CD4-positive, alpha-beta T cell (primary cell): ENCODE measurements around the gene OR6B3. TPM values are rescaled to one million over a fixed set of nuclear protein-coding genes. Genes with fewer than 3 reads are reported as not detected.

Experiments
- ATAC-seq: fragments of 200-7000 bp; cut with Tn5 transposase; one replicate; pipeline ENCODE4 v1.10.0; 2022; ENCODE audit warnings: mild to moderate bottlenecking; ENCODE audit not compliant: poor library complexity
- CTCF ChIA-PET: fragments of 350-600 bp; sonication (Branson Sonifier 250); formaldehyde crosslinking; loops from one replicate; lab custom pipeline; 2021; ENCODE audit warnings: antibody characterized with exemption, inconsistent platforms; lab: Charles Lee
- POLR2A ChIA-PET: fragments of 350-600 bp; sonication (Branson Sonifier 250); formaldehyde crosslinking; loops from one replicate; lab custom pipeline; 2021; ENCODE audit warnings: antibody characterized with exemption, inconsistent platforms; lab: Charles Lee
- DNase-seq, 14 experiments: peaks; one replicate each; pipeline ENCODE4 v3.0.0-alpha.2; 2013 to 2020; ENCODE audit warnings: mixed read lengths in 2 of 14
- H3K27ac ChIP-seq, 2 donors: one replicate each; pipeline versions ENCODE4 v1.5.1 to v1.7.0; 2013; ENCODE audit warnings: low read length in 2 of 2, low read depth in 1 of 2, mild to moderate bottlenecking in 1 of 2
- H3K27me3 ChIP-seq, 2 experiments: 1 replicate in 1 of 2; 2 replicates in 1 of 2; pipeline versions ENCODE4 v1.6.1 to v1.7.0; 2013; ENCODE audit warnings: low read length in 2 of 2, control low read depth in 1 of 2, mild to moderate bottlenecking in 1 of 2, moderate library complexity in 1 of 2; ENCODE audit not compliant: insufficient read depth in 2 of 2, control insufficient read depth in 1 of 2
- H3K36me3 ChIP-seq: one replicate; pipeline ENCODE4 v1.6.1; 2013; ENCODE audit warnings: low read length, control low read depth; ENCODE audit not compliant: insufficient read depth
- H3K4me1 ChIP-seq: one replicate; pipeline ENCODE4 v1.6.1; 2013; ENCODE audit warnings: low read length, control low read depth; ENCODE audit not compliant: insufficient read depth
- H3K4me3 ChIP-seq: one replicate; pipeline ENCODE4 v1.5.1; 2013; ENCODE audit warnings: mild to moderate bottlenecking, low read length, moderate library complexity
- H3K9me3 ChIP-seq, 2 experiments: 1 replicate in 1 of 2; 2 replicates in 1 of 2; pipeline versions ENCODE4 v1.6.1 to v1.7.0; 2013; ENCODE audit warnings: low read length in 2 of 2, mild to moderate bottlenecking in 2 of 2, control low read depth in 1 of 2, moderate library complexity in 1 of 2; ENCODE audit not compliant: control insufficient read depth in 1 of 2, insufficient read depth in 1 of 2
- H3K27ac Mint-ChIP-seq: one replicate; pipeline ENCODE4 v1.8.0; 2020; ENCODE audit warnings: mixed read lengths
- H3K27me3 Mint-ChIP-seq: one replicate; pipeline ENCODE4 v1.8.0; 2021; ENCODE audit warnings: mixed read lengths
- H3K36me3 Mint-ChIP-seq: one replicate; pipeline ENCODE4 v1.8.0; 2021; ENCODE audit warnings: low read depth, mixed read lengths
- H3K4me1 Mint-ChIP-seq: one replicate; pipeline ENCODE4 v1.8.0; 2021; ENCODE audit warnings: low read depth, mixed read lengths
- H3K4me3 Mint-ChIP-seq: one replicate; pipeline ENCODE4 v1.8.0; 2020; ENCODE audit warnings: mild to moderate bottlenecking, mixed read lengths
- H3K9me3 Mint-ChIP-seq: one replicate; pipeline ENCODE4 v1.8.0; 2020; ENCODE audit warnings: mixed read lengths
- CTCF ChIP-seq: fragments of 200-600 bp; IDR thresholded peaks from one replicate; pipeline ENCODE4 v1.8.0; 2022; ENCODE audit warnings: antibody characterized with exemption, mild to moderate bottlenecking
- intact Hi-C, 2 experiments: fragments of 100-400 bp; cut with DNase I in 1 of 2; cut with micrococcal nuclease in 1 of 2; formaldehyde crosslinking; loops; one replicate each; pipeline versions ENCODE4 v1.15.1 to v1.9.0; 2023 to 2025; cut with DNase I, micrococcal nuclease
- total RNA-seq, 174 experiments: library from RNA in 2 of 174; stranded (reverse) in 2 of 174; gene quantifications; one replicate each; pipeline ENCODE4 v1.2.3 and lab custom pipeline; 2021 to 2026

The OR6B3 gene
- total RNA-seq, 2 experiments from 2014 or later = not detected

GRCh38 chr2:240043279-240043989, 9.9 kb downstream of the OR6B3 start:
- H3K4me1 Mint-ChIP-seq = no peaks in the 10 kb centered on the region
- no peak overlapping the region for H3K4me3 Mint-ChIP-seq
- Histone ChIP-seq H3K27me3 (peaks cover 26 to 34% of the 10 kb centered on the region in 2 experiments), H3K4me1 (no peaks in the 10 kb centered on the region), H3K27ac (no peak overlapping the region), H3K36me3 (no peaks in the 10 kb centered on the region), H3K9me3 (peaks cover 0 to 12% of the 10 kb centered on the region in 2 experiments), H3K4me3 (no peak overlapping the region)
- ATAC-seq (no peak), DNase-seq (no peak)
- intact Hi-C loops = no loop called here
- ChIA-PET POLR2A (interaction anchor here (0.7 kb wide), 1 partner anchor 19 kb away, joined by 3 read pairs; the partner anchor contains the start of gene NDUFA10), CTCF (no interaction called here)
- H3K27me3 Mint-ChIP-seq = peaks cover 52% of the 10 kb centered on the region
- H3K36me3 Mint-ChIP-seq = no peaks in the 10 kb centered on the region
- no peak for TF ChIP-seq CTCF
- no peaks in the 10 kb centered on the region for H3K9me3 Mint-ChIP-seq
- no peak overlapping the region for H3K27ac Mint-ChIP-seq

- DNase-seq (no peak), ATAC-seq (no peak)
- peaks cover 46% of the 10 kb centered on the region for H3K27me3 Mint-ChIP-seq
- ChIA-PET POLR2A (no interaction called here), CTCF (no interaction called here)
- H3K27ac Mint-ChIP-seq = no peak overlapping the region
- Histone ChIP-seq H3K9me3 (peaks cover 0 to 12% of the 10 kb centered on the region in 2 experiments), H3K27ac (no peak overlapping the region), H3K36me3 (no peaks in the 10 kb centered on the region), H3K27me3 (peaks cover 24 to 33% of the 10 kb centered on the region in 2 experiments), H3K4me1 (no peaks in the 10 kb centered on the region), H3K4me3 (no peak overlapping the region)
- no peaks in the 10 kb centered on the region for H3K9me3 Mint-ChIP-seq
- TF ChIP-seq CTCF = no peak
- no peak overlapping the region for H3K4me3 Mint-ChIP-seq
- H3K4me1 Mint-ChIP-seq = no peaks in the 10 kb centered on the region
- H3K36me3 Mint-ChIP-seq = no peaks in the 10 kb centered on the region
- intact Hi-C loops = no loop called here
These were observed 10.6 kb downstream of the OR6B3 start for GRCh38 chr2:240042740-240043139.

- Histone ChIP-seq H3K9me3 (peaks cover 0 to 11% of the 10 kb centered on the region in 2 experiments), H3K27ac (no peak overlapping the region), H3K27me3 (peaks cover 25 to 33% of the 10 kb centered on the region in 2 experiments), H3K36me3 (no peaks in the 10 kb centered on the region), H3K4me3 (no peak overlapping the region), H3K4me1 (no peaks in the 10 kb centered on the region)
- Mint-ChIP-seq H3K36me3 (no peaks in the 10 kb centered on the region), H3K27me3 (peaks cover 46% of the 10 kb centered on the region), H3K4me1 (no peaks in the 10 kb centered on the region), H3K9me3 (no peaks in the 10 kb centered on the region), H3K4me3 (no peak overlapping the region), H3K27ac (no peak overlapping the region)
- ATAC-seq (no peak), DNase-seq (no peak)
- no peak for TF ChIP-seq CTCF
- POLR2A ChIA-PET = no interaction called here
- intact Hi-C loops = no loop called here
- CTCF ChIA-PET = no interaction called here
These were observed 12.0 kb downstream of the OR6B3 start for GRCh38 chr2:240041363-240041762.
